GM10847 (cell line): ENCODE data around the gene SLC38A5.

ENCODE experiments used
- POLR2A ChIP-seq: IDR thresholded peaks from 2 replicates; pipeline ENCODE4 v1.6.1; 2011; ENCODE audit not compliant: insufficient read length; ENCODE audit errors: extremely low read depth

The SLC38A5 gene

GRCh38 chrX:48475296-48475695 lies 5.2 kb upstream of the SLC38A5 start:
- no peak for TF ChIP-seq POLR2A

- TF ChIP-seq POLR2A, result no peak
Measured at GRCh38 chrX:48474581-48474980, 4.5 kb upstream of the SLC38A5 start.

GRCh38 chrX:48474127-48474526 lies 4.1 kb upstream of the SLC38A5 start:
- TF ChIP-seq POLR2A, result no peak

GRCh38 chrX:48473704-48473990 lies 3.6 kb upstream of the SLC38A5 start:
- TF ChIP-seq POLR2A, result no peak

DNA sequence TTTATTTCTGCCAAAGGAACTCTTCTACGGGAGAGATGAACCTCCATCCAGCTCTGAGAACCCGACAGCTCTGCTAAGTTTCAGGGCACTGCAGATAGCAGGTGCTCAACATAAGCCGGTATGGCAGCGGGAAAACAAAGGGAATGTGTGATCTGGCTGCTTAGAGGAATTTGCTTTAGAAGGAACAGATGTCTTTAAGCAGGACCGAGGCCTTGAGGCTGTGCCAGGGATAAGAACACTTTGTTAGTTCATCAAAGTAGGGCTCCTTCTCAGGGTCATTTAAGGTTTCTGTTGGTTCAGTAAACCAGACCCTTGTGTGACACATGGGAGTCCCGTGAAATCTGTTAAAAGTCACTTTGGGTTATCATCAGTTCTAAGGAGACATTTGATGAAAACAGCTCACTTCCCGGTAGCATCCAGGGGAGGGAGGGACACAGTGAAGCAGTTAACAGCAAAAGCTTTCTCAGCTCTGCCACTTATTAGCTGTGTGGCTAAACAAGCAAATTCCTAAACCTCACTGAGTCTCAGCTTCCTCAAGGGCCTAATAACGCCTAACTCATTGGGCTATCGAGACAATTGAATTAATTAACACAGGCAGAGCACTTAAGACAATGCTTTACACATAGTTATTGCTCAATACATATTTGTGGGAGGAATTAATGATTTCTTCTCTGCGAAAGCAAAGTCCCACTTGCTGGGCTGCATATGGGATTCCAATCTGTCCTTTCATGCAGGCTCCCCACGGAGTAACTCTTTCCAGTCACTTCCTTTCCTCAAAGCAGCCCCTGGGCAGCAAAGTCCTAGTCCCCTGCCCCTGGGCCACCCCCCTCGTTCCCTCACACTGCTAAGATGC lies 3.0 kb upstream of the SLC38A5 start:
- TF ChIP-seq POLR2A, result no peak

GRCh38 chrX:48472225-48472624 lies 2.2 kb upstream of the SLC38A5 start:
- no peak for TF ChIP-seq POLR2A

GRCh38 chrX:48471504-48471903 lies 1.4 kb upstream of the SLC38A5 start:
- TF ChIP-seq POLR2A, result no peak

DNA sequence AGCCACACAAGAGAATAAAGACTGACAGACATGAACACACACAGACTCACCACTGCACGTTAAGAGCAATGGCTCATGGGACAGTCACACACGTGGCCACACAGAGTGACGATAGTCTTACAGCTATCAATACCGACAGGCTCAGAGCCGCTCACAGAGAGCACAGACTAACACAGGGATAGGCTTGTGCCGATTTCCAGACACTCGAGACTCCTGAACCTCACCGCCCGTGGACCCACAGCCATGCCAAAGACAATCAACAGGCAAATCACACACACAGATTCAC lies 716 bp upstream of the SLC38A5 start:
- no peak for TF ChIP-seq POLR2A

DNA sequence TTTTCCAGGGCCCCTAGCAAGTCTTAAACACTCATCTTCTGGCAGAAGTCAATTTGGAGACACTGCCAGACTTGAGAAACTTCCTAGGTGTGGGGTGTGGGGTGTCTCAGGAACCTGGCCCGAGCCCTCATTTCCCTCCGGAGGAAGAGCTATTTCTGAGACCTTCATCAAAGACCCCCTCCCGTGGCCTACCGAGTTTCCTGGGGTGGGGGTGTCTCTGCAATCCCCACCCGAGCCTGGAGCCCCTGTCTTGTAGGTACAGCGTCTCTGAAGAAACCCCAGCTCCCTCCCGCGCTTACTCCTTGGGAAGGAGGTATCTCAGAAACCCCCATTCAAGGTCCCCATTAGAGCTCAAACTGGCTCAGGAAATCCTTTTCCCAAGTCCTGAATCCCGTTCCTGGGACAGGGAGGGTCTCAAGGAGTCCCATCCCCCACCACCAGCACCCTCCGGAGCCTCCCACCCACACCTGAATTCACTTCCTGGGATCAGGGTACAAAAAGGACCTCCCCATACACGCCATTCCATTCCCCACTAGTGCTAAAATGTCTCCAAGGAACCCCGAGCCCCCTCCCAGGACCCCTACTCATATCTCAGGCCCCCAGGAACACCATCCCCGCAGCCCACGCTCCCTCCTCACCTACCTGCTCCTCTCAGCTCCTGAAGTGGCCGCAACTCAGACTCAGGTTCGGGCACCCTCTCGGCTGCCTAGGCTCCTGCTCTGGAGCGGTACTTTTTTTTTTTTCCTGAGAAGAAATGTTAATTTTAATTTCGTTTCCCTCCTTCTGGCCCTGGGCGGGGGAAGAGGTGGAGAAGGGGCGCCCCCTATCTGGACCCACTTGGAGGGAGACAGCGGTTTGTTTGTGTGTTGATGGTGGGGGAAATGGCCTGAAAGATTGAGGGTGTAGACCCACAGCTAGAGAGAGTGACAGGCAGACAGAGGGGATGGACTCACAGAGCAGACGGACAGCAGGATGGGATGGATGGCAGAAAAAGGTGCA lies 1.1 kb downstream of the SLC38A5 start:
- no peak for TF ChIP-seq POLR2A

GRCh38 chrX:48468247-48468671 lies 1.8 kb downstream of the SLC38A5 start:
- no peak for TF ChIP-seq POLR2A

GRCh38 chrX:48467281-48467761 lies 2.7 kb downstream of the SLC38A5 start:
- no peak for TF ChIP-seq POLR2A

GRCh38 chrX:48466696-48467095 lies 3.4 kb downstream of the SLC38A5 start:
- no peak for TF ChIP-seq POLR2A

- TF ChIP-seq POLR2A, result no peak
Measured at GRCh38 chrX:48465336-48465933, 4.6 kb downstream of the SLC38A5 start.

GRCh38 chrX:48461830-48462229 lies 8.2 kb downstream of the SLC38A5 start:
- TF ChIP-seq POLR2A, result no peak

DNA sequence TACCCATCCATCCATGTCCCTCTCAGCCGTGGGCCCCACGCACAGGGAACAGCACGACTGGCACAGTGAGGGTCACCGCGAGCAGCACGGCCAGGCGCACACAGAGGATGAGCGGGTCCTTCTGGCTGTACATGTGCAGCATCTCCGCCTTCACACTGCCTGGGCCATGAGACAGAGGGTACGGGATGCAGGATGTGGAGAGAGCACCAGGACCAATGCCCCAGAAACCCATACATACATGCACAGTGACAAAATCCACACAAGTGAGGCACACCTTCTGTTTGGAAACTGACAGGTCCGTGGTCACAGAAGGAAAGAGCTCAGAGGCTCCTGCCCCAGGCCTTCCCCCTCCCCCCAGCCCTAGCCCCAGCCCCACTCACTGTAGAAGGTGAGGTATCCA lies 9.5 kb downstream of the SLC38A5 start:
- TF ChIP-seq POLR2A, result no peak

GRCh38 chrX:48460031-48460430 lies 10.0 kb downstream of the SLC38A5 start:
- no peak for TF ChIP-seq POLR2A
